ENCODE results near the gene RRBP1. TPM values are rescaled to one million over a fixed set of nuclear protein-coding genes. Genes with fewer than 3 reads are reported as not detected.

The RRBP1 gene
- total RNA-seq, 6 donors from 2014 or later = 143 to 256 (median 172) TPM

DNA sequence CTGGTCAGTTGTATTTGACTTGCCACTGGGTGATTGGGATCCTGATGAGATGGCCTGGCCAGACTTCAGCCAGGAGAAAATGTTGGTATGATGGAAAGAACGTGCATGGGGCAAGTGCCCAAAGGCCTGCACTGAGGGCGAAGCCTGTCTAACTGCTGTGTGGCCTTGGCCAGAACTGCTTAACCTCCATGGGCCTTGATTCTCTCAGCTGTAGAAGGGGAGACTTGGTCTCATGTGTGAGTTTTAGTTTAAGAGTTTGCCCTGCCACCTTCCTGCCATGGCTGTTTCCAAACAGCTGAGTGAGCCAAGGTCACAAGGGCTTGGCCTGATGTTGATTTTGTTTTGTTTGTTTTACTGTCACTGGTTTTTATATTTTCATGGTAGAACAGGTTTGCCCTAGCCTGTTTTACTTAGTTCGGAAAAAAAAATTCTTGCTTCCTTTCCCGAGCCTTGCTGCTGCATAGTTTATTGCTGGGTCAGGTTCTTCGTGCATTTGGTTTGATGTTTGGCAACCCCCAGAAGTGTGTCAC is 76.8 kb downstream of the RRBP1 start:
- H3K27ac ChIP-seq = peak overlapping the region in 2 of 4 donors; percentile 36 to 61
- no peak for TF ChIP-seq POLR2A (IDR thresholded peaks at IDR 0.05)
- TF ChIP-seq, protein P1, sequence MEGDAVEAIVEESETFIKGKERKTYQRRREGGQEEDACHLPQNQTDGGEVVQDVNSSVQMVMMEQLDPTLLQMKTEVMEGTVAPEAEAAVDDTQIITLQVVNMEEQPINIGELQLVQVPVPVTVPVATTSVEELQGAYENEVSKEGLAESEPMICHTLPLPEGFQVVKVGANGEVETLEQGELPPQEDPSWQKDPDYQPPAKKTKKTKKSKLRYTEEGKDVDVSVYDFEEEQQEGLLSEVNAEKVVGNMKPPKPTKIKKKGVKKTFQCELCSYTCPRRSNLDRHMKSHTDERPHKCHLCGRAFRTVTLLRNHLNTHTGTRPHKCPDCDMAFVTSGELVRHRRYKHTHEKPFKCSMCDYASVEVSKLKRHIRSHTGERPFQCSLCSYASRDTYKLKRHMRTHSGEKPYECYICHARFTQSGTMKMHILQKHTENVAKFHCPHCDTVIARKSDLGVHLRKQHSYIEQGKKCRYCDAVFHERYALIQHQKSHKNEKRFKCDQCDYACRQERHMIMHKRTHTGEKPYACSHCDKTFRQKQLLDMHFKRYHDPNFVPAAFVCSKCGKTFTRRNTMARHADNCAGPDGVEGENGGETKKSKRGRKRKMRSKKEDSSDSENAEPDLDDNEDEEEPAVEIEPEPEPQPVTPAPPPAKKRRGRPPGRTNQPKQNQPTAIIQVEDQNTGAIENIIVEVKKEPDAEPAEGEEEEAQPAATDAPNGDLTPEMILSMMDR (IDR thresholded peaks at IDR 0.05) = no peak
- TF ChIP-seq POLR2AphosphoS5 (IDR thresholded peaks at IDR 0.05) = no peak
- no peak for TF ChIP-seq EP300 (IDR thresholded peaks at IDR 0.05)
- DNase-seq (no peak), ATAC-seq (ENCODE audit: low FRiP score in 2 of 2) (peak in 1 of 2 donors; percentile 68)
- whole genome bisulfite sequencing, 2 donors = 64 to 66% methylated on average over 5 of the region's 5 CpGs
- H3K27me3 ChIP-seq = no peaks in the 10 kb centered on the region
- peaks cover 3 to 82% (median 11%) of the 10 kb centered on the region in 4 donors for H3K36me3 ChIP-seq
- no peaks in the 10 kb centered on the region for H3K9me3 ChIP-seq
- peaks cover 20 to 34% (median 29%) of the 10 kb centered on the region in 4 donors for H3K4me1 ChIP-seq
- no peak overlapping the region for H3K4me3 ChIP-seq

DNA sequence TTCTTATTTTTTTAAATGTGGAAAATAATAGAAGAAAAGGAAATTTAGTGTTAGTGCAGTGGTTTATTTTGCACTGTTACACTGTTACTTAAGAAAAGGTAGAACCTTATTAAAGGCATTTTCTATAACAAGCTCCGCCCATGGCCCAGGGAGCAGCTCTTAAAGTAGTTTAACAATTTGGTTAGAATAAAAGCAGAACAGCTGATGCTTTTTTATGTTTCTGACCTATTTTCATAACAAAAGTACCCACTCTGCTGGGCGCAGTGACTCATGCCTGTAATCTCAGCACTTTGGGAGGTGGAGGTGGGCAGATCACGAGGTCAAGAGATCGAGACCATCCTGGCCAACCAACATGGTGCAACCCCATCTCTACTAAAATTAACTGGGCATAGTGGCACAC is 79.5 kb downstream of the RRBP1 start:
- H3K9me3 ChIP-seq = no peaks in the 10 kb centered on the region
- H3K4me3 ChIP-seq = no peak overlapping the region
- no peak overlapping the region for H3K27ac ChIP-seq
- no peak for DNase-seq
- TF ChIP-seq EP300 (IDR thresholded peaks at IDR 0.05) (no peak), POLR2A (IDR thresholded peaks at IDR 0.05) (no peak), POLR2AphosphoS5 (IDR thresholded peaks at IDR 0.05) (no peak)
- TF ChIP-seq, protein P1 (IDR thresholded peaks at IDR 0.05) = no peak
- H3K27me3 ChIP-seq = no peaks in the 10 kb centered on the region
- WGBS, 2 donors = 86 to 94% methylated on average over 4 of the region's 4 CpGs
- peaks cover 20 to 34% (median 30%) of the 10 kb centered on the region in 4 donors for H3K4me1 ChIP-seq
- H3K36me3 ChIP-seq = peaks cover 0 to 57% (median 11%) of the 10 kb centered on the region in 4 donors
- ATAC-seq (ENCODE audit: low FRiP score in 2 of 2) = no peak

DNA sequence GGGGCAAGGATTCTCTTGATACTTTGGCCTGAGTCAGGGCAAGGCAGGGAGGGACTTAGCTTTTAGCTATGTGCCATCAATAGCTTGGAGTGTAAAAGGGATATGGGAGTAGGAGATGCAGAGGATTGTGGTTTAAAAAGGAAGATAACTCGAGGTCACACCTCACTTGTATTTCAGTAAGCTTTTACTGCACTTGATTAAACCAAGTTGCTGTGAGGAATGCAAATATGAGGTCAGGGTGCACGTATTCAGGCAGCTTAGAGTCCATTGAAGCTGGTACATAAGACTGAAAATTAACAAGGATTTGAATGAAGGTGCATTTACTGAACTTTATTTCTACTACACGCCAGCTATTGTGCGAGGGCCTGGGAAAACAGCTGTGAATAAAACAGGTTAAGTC is 80.1 kb downstream of the RRBP1 start:
- H3K27ac ChIP-seq = no peak overlapping the region
- 58 to 71% methylated on average over 4 of the region's 4 CpGs for WGBS, 2 donors
- H3K27me3 ChIP-seq = no peaks in the 10 kb centered on the region
- DNase-seq (no peak), ATAC-seq (ENCODE audit: low FRiP score in 2 of 2) (no peak)
- peaks cover 23 to 38% (median 31%) of the 10 kb centered on the region in 4 donors for H3K4me1 ChIP-seq
- TF ChIP-seq, protein P1 (IDR thresholded peaks at IDR 0.05) = no peak
- no peak for TF ChIP-seq EP300 (IDR thresholded peaks at IDR 0.05)
- no peak for TF ChIP-seq POLR2AphosphoS5 (IDR thresholded peaks at IDR 0.05)
- no peak for TF ChIP-seq POLR2A (IDR thresholded peaks at IDR 0.05)
- peaks cover 0 to 52% (median 11%) of the 10 kb centered on the region in 4 donors for H3K36me3 ChIP-seq
- no peaks in the 10 kb centered on the region for H3K9me3 ChIP-seq
- H3K4me3 ChIP-seq = no peak overlapping the region

DNA sequence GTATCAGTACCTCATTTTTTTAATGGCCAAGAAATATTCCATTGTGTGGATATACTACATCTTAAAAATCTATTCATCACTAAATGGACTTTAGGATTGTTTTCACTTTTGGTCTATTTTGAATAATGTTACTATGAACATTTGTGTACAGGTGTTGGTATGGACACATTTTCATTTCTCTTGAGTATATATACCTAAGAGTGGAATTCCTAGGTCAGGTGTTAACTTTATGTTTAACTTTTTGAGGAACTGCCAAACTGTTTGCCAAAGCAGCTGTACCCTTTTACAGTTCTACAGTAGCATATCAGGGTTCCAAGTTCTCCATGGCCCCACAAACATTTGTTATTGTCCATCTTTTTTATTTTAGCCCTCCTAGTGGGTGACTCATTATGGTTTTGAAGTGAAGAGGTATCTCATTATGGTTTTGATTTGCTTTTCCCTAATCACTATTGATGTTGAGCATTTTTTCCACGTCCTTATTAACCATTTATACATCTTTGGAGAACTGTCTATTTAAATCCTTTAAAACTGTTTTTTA is 84.0 kb downstream of the RRBP1 start:
- ATAC-seq (ENCODE audit: low FRiP score in 2 of 2) (no peak), DNase-seq (no peak)
- no peak overlapping the region for H3K27ac ChIP-seq
- H3K4me3 ChIP-seq = no peak overlapping the region
- 73 to 78% methylated on average over 1 of the region's 1 CpG for WGBS, 2 donors
- H3K4me1 ChIP-seq = peaks cover 40 to 56% (median 47%) of the 10 kb centered on the region in 4 donors
- no peak for TF ChIP-seq EP300 (IDR thresholded peaks at IDR 0.05)
- TF ChIP-seq POLR2A (IDR thresholded peaks at IDR 0.05) = no peak
- TF ChIP-seq POLR2AphosphoS5 (IDR thresholded peaks at IDR 0.05) = no peak
- TF ChIP-seq, protein P1 (IDR thresholded peaks at IDR 0.05) = no peak
- H3K27me3 ChIP-seq = no peaks in the 10 kb centered on the region
- no peaks in the 10 kb centered on the region for H3K9me3 ChIP-seq
- peaks cover 0 to 23% (median 9%) of the 10 kb centered on the region in 4 donors for H3K36me3 ChIP-seq

DNA sequence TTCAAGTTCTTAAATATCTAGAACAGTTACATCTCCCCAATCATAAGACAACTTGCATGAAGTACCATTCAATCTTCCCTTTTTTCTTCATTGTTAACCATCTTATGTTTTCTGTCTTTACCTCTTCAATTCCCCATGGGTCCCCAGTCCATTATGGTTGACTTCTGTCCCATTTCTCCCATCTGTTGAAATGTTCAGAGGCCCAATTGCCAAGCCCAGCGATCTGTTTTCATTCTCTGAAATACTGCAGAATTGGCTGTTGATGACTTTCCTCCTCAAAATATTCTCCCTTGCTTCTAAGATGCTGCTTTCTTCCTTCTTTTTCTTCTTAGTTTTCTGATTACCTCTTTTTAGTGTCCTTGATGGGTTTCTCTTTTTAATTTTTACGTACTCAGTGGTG is 86.2 kb downstream of the RRBP1 start:
- TF ChIP-seq POLR2AphosphoS5 (IDR thresholded peaks at IDR 0.05) (no peak), POLR2A (IDR thresholded peaks at IDR 0.05) (no peak), EP300 (IDR thresholded peaks at IDR 0.05) (no peak)
- TF ChIP-seq, protein P1 (IDR thresholded peaks at IDR 0.05) = no peak
- Histone ChIP-seq H3K4me1 (peaks cover 34 to 58% (median 47%) of the 10 kb centered on the region in 4 donors), H3K9me3 (no peaks in the 10 kb centered on the region), H3K36me3 (peaks cover 0 to under 1% (median 0%) of the 10 kb centered on the region in 4 donors), H3K4me3 (no peak overlapping the region), H3K27ac (peak overlapping the region in 2 of 4 donors; percentile 26 to 35), H3K27me3 (no peaks in the 10 kb centered on the region)
- 88 to 89% methylated on average over 2 of the region's 2 CpGs for WGBS, 2 donors
- ATAC-seq (ENCODE audit: low FRiP score in 2 of 2) (no peak), DNase-seq (no peak)
